NCI-H1092 treated with DMSO at 0.1 percent for 48 hours (cell line): ENCODE data around the gene KRTAP5-3.
"Not testable (repeated sequence)": the region's sequence is repeated elsewhere in the genome, so short reads cannot be mapped to it uniquely, and the experiment has no call there.

ENCODE experiments used
- DNase-seq: peaks from one replicate; lab custom pipeline; 2025; lab: John Stamatoyannopoulos, UW

The KRTAP5-3 gene

DNA sequence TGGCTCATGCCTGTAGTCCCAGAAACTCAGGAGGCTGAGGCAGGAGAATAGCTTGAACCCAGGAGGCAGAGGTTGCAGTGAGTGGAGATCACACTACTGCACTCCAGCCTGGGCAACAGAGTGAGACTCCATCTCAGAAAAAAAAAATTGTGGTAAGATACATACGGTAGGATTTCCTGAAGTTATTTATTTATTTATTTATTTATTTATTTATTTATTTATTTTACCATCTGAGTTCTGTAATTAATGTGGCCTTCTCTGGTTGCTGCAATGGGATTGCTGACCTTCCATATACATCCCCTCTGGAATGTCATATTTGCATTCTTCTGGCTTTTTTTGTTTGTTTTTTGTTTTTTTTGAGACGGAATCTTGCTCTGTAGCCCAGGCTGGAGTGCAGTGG, 25.4 kb downstream of the KRTAP5-3 start:
- DNase-seq, result not testable (repeated sequence)

DNA sequence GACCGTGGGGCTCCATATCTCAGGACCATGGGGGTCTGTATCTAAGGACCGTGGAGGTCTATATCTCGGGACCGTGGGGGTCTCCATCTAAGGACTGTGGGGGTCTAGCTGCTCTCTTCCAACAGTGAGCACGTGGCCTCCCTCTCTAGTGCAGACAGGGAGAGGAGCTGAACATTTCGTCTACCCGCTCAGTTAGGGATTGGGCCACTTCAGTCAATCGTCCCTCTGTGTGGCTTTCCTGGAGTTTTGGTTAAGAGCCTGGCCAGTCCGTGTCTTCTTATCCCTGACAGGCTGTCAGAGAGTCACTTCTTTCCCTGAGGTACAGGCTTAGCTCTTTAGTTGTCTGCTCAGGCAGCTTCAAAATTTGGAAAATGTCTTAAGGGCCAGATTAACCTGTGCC, 26.3 kb downstream of the KRTAP5-3 start:
- no peak for DNase-seq

DNA sequence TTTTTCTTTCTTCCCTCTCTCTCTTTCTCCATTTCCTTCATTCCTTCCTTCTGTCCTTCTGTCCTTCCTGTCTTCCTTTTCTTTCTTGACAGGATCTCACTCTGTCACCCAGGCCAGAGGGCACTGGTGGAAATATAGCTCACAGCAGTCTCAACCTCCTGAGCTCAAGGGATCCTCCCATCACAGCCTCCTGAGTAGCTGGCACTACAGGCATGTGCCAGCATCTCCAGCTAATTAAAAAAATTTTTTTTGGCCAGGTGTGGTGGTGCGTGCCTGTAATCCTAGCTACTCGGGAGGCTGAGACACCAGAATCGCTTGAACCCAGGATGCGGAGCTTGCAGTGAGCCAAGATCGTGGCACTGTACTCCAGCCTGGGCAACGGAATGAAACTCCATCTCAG, 31.4 kb downstream of the KRTAP5-3 start:
- DNase-seq, result no peak

DNA sequence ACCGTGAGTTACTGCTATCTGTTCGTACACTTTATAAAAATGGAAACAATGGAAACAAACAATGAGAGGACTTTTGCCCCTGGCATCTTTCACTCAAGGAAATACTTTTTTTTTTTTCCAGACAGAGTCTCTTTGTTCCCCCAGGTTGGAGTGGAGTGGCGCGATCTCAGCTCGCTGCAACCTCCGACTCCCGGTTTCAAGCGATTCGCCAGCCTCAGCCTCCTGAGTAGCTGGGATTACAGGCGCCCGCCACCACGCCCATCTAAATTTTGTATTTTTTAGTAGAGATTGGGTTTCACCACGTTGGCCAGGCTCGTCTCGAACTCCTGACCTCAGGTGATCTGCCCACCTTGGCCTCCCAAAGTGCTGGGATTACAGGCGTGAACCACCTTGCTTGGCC, 32.5 kb downstream of the KRTAP5-3 start:
- not testable (repeated sequence) for DNase-seq

DNA sequence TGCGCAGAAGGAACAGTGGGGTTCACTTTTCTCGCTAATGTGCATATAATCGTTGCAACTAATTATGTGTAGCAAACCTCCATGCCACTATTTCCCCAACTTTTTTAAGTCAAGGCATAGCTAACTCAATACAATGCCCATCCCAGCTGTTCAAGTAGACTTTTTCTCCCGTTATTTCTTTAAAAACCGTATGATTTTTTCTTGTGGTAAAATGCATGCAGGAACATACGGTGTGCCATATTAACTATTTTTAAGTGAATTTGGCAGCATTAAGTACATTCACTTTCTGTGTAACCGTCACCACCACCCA, 33.4 kb downstream of the KRTAP5-3 start:
- no peak for DNase-seq

DNA sequence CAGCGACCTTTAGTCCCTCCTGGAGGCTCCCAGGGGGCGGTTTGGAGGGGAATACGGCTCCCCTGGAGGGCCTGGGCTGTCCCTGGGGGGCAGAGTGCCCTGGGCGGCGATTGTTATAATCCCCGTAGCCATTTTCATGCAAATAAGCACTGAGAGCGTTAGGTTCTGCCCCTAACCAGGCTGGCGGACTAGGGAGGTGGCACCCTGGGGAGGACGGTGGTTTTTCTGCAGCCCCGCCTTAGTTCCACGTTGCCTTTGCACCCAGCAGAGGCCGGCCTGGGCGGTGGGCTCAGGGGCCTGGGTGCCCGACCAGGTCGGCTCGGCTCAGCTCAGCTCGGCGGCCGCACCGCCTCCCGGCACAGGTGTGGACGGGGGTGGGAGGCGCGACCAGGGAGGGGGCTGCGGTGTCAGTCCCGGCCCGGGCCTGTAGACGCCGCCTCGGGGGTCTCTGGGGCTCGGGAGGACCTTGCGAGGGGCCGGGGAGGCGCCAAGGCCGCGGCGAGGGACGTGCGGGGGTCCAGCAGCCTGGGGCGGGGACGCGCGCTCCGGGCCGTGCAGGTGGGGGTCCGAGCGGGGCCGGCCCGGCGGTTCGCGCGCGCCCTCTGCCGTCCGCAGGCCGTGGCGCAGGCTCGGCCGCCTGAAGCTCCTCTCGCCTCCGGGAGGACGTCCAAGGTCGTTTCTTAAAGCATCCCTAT, 33.9 kb downstream of the KRTAP5-3 start:
- peak; percentile 50 for DNase-seq

DNA sequence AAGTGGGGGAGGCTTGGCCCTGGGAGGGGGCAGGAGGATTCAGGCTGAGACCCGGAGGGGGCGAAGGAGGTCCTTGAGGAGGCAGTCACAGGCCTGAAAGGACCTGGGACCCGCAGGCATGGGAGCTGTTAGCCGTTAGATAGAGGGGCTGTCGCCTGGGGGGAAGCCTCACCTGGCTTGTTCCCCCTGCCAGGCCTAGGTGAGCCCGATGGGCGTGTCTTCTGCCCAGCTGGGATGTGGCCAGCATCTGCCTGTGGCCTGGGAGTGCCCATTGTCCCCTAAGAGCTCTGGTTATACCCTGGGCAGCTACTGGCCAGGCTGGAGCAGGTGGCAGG, 34.4 kb downstream of the KRTAP5-3 start:
- peak; percentile 50 for DNase-seq

DNA sequence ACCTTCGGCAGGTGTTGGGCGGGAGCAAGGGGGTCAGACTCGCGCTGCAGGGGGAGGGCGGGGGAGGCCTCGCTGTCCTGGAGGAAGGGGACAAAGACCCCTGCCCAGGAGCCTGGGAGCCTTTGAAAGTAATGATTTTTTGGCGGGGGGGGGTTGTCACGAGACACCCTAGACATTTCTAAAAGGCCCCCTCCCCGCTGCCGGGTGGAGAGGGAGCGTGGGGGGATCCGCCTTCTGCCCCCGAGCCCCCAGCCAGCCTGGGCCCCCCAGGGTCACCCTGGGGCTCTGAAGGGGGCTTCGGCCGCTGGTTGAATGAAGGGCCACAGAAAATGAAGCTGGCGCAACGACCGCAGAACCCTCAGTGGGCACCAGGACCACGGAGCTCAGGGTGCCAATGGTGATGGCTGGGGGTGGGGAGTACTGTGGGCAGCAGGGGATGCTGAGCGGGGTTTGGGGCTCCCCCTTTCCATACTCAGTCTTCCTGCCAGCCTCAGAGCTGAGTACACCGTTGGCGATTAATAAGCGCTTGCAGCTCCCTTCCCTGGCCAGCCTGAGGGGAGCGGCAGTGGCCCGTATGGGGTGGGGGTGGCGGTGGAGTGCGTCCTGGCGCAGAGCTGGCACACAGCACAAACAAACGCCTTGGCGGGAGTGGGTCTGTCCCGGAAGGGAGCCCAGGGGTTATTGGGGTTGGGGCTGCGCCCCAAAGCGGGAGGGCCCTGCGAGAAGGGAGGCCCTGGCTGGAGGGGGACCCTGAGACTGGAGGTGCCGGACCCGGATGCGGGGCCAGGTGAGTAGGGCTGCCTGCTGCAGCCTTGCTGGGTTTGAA, 35.0 kb downstream of the KRTAP5-3 start:
- DNase-seq, result no peak

DNA sequence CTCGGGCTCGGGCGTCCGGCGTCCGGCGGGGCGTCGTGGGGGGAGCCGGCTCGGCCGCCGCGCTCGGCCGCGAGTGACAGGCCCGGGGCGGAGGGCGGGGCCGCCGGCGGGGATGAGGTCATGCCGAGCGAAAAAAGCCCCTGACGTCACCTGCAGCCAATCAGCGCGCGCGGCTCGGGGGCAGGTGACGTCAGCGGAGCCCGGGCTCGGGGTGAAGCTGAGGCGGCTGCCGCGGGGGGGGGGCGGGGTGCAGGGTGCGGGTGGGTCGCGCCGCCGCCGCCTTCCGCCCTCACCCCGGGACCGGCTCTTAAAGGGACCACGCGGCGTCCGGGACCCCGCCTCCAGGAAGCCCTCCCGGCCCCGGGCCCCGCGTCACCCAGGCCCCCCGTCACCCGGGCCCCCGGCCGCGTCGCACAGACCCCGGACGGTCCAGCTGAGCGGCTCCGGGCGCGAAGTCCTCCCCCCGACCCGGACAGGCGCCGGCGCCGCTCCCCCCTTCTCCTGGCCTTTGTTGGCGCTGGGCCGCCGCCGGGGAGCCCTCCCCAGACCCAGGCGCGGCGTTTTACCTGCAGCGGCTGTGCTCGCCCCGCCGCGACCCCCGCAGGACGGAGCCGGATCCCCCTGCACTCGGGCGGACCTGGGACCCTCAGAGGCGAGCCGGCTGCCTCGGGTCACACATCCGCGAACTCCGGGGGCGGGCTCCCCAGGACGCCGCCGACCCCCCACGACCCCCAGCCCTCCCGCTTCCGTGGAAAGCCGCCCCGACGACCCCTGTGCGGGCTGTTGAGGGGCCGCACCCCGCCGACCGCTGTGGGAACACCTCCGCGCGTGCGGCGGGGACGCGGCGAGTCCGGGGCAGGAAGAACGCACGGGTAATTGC, 35.8 kb downstream of the KRTAP5-3 start, which contains the start of gene DUSP8:
Gene DUSP8, minus strand, starts transcription at position 75 of the 880 bp plus-strand sequence. CDS start 6,445 bp downstream, outside the sequence.
- DNase-seq, result peak; percentile 58

DNA sequence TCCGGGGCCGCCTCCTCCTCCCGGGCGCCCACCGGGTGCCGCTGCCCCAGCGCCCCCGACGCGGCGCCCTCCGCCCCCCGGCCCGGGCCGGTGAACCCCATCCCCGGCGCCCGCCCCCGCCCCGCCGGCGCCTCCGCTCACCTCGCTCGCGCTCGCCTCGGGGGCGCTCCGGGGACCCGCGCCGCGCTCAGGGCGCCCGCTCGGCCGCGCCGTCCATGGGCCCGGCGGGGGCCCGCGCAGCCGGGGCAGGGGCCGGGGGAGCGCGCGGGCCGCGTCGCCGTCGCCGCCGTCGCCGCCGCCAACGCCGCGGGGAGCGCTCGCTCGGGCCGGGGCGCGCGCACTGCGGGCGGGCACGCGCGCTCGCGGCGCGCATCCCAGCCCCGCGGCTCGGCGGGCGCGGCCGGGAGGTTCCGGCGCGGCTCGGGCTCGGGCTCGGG, 36.5 kb downstream of the KRTAP5-3 start:
- no peak for DNase-seq

DNA sequence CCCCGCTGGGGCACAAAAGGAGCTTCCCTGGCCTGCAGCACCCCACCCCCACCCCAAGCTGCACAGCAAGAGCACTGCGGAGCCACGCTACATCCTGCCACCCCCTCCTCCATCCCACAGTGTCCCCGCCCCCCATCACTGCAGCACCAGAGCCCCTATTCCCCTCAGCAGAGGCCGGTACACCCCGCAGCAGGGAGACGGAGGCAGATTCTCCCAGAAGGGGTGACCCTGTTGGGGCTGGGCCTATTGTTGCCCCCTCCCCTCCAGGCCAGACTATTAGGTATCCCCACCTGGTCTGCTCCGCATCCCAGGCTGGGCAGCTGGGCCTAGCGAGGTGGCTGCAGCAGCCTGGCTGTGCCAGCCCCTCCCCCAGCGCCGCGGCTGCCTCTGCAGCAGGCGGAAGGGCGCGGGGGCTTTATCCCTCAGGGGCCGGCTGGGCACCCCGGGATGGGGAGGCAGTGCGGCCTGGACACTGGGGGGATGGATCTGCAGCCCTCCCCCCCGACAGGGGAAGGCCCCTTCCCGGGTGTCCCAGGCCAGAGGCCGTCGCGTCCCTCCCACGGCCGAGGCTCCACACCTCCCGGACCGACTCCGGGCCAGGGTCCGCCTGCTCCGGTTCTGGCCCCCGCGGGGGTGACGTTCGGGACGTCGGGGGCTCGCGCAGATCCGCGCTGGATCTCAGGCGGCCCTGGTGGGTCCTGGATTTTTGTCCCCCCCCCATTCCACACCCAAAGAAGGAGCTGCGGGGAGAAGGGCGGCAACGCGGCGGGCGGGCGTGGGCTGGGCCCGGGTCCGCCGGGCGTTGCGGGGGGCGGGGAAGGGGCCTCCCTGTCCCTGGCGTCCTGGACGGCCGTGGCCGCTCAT, 37.1 kb downstream of the KRTAP5-3 start:
- no peak for DNase-seq

DNA sequence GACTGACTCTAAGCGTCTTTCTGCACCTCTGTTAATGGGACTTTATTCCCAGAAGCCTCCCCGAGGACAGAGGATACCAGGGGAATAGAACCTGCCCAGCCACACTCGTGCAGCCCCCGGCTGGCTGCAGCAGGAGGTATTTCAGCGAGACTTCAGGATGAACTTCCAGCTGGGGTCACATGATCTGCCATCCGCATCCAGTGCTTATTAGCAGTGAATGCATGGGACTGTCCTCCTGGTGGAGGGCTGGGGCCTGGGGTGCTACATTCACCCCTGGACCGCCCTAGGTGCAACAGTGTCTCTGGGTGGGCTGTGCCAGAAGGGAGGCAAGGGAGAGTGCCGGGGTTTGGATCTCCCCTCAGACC, 37.8 kb downstream of the KRTAP5-3 start:
- no peak for DNase-seq

DNA sequence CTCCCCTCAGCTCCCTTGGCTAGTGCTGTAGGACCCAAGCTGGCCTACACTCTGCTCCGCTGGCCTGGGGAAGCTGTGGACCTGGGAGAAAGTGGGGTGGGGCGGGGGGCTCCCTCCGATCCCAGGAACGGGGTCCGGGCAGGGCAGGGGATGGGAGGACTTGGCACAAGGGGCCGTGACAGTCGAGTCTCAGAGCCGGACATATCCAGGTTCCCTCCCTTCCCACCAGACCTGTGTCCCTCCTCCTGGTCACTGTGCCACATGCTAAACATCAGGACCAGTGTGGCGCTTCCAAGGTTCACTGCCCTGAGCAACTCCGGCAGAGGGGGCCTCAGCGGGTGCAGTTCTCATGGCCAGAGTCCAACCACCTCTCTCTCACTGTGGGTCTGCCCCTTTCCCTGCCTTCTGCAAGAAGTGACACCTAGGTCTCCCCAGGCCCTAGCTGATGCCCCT, 38.2 kb downstream of the KRTAP5-3 start:
- DNase-seq, result no peak

DNA sequence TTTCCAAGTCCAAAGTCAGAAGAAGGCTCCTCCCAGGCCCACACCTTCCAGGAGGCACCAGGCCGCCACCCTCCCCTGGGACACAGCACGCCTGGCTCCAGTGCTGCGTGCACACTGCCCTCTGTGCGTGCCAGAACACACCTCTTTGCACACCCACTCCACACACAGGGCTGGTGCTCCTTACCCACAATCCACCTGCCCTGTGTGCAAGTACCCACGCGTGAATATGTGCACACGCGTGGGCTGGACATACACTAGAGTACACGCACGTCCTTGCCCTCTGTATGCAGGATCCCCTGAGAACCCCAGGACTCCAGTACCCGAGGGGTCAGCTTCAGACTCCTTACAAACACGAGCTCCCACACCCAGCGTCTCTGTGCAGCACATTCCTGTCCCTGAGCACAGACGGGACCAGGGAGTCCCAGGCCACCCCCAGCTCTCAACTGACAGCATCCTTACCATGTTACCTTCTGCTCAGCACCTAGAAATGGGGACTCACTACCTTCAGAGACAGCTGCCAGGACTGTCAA, 38.9 kb downstream of the KRTAP5-3 start:
- no peak for DNase-seq

DNA sequence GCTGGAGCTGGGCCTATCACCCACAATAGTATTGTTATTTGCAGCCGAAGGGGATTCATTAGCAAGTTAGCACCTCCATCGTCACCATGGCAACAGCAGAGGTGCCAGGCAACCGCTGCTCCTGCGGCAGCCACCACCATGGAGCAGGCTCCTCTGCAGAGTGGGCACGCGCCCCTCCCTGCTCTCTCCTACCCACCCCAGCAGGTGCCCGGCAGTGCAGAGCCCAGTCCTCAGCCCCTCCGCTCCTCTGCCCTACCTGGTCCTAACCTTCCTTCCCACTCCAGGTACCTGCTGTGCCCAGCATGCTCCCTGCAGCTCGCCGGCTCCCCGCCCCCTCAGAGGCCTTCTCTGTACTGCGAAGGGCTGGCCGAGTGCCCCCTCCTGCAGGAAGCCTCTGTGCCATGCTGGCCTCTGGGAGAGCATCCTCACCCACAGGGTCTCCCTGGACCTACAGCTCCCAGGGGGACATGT, 39.8 kb downstream of the KRTAP5-3 start:
- DNase-seq, result peak; percentile 46

DNA sequence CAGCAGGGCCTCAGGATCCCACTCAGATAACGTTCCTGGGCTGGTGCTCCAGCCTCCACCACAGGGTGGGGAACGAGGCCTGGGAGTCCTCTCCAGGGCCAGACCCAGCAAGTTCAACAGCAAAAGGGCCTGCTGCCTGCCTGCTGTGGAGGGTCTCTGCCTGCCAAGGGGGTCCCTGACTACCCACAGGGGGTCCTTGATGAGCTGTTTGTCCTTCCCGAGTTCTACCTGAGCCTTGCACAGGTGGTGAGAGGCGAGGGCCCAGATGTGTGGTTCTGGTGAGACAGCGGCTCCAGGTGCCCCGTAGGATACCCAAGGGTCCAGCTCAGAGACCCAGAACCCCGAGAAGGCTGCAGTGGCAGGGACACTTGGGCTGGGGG, 40.6 kb downstream of the KRTAP5-3 start:
- DNase-seq, result no peak

DNA sequence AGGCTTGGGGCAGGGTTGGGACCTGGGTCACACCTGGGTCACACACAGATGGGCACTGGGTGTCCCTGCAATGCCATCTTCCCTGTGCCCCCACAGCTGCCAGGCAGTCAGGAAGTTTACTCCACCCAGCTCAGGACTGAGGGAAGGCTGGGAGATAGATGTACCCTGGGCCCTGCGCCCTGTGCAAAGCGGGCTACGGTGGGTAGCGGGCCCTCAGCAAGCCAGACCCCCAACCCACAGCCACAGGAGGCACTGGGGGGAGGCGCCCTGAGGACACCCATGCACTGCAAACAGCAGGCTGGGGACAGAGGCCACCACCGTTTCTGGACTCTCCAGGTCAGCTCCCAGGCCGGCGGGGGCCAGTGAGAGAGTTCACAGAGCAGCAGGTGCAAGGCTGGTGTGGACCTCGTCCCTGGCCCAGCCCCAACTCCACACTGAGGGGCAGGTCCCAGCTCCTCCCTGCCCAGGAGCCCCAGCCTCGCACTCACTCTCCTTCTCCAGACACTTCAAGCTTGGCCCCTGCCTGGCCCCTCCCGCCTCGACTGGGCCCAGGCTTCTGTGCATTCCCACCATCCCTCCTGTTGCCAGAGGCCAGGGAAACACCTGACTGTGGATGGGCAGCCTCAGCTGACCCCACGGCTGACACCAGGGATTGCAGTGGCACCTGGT, 41.1 kb downstream of the KRTAP5-3 start:
- DNase-seq, result no peak

DNA sequence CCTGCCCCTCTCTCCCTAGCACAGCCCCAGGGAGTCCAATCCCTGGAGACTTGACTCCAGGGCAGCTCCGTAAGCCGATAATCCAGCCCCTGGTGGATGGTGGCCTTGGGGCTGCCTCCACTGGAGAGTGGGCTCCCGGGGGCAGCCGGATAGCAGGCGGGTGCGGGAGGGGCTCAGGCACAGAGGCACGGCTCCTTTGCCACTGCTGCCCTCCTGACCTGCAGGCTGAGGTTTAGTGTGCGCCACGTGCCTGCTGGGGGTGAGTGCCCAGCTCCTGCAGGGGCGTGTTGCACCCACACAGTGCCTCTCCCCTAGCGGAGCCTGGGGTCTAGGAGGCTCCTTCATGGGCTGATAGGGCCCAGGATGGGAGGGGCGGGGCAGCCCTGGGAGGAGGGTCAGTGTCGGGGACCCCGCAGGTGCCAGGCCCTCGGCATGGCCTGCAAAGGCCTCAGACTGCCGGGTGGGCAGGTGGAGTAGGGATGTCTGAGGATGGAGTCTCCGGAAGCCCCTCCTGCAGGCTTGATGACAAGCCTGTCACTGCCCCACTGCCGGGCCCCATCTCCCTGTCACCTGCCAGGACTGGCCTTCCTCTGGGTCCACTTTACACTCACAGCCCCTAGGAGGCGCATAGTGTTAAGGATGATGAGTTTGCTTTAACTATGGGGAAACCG, 41.7 kb downstream of the KRTAP5-3 start:
- no peak for DNase-seq

DNA sequence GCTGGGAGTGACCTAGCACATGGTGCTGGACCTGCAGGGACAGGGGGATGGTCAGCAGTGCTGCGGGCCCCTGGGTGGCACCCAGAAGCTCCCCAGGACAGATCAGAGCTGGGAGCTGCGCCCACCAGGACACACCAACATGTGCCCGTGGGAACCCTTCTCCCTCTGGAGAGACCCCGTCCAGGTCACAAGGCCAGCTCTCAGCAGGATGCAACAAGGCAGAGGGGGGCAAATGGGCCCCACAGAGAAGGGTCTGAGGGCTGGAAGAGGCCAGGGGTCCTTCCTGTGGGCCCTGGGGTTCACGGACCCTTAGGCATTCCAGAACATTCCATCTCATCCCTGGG, 42.4 kb downstream of the KRTAP5-3 start:
- DNase-seq, result no peak

DNA sequence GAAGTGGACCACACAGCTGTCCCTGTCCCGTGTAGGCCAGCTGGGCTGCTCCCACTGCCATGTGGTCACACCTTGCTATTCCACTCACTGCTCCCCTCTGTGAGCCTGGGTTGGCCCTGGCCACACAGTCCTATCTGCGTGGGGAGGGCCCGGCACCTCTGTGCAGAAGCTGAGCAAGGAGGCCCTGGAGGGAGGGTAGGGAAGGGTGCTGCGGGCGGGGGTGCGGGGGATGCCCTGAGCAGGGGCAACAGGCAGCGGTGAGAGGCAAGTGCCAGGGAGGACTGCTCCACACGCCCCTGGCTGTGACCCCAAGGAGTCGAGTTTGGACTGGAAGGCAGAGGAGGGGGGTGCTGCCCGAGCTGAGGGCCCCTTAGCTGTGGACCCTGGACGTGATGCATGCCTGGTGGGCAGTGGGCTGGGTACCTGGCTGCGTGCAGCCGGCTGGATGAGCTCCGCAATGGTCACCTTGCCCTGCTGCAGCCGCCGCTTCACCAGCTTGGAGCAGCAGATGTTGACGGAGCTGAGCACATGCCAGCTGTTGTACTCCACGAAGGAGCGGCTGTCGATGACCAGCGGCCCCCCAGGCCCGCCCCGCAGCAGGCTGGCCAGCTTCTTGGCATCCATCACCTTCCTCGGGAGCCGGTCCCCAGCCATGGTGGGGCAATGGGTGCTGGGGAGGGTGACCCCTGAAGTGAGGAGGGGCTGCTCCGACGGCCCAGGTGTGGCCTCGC, 42.9 kb downstream of the KRTAP5-3 start:
- no peak for DNase-seq
